ENCODE measurements around the gene COL20A1. TPM values are rescaled to one million over a fixed set of nuclear protein-coding genes. Genes with fewer than 3 reads are reported as not detected.

Gene COL20A1
- total RNA-seq, 1 donor from 2014 or later = not detected

GRCh38 chr20:63273059-63273579 is 19.9 kb upstream of the COL20A1 start:
- no peak for DNase-seq (ENCODE audit: extremely low spot score in 2 of 2)
- H3K4me3 ChIP-seq = peak overlapping the region; percentile 87 to 97
- no peaks in the 10 kb centered on the region for H3K9me3 ChIP-seq
- H3K36me3 ChIP-seq = peaks cover 0 to 19% of the 10 kb centered on the region in 2 donors
- no peak for TF ChIP-seq POLR2AphosphoS5 (IDR thresholded peaks at IDR 0.05; ENCODE audit: insufficient read depth in 1 of 2, low read depth in 1 of 2)
- TF ChIP-seq CTCF (IDR thresholded peaks at IDR 0.05) = no peak
- TF ChIP-seq POLR2A (IDR thresholded peaks at IDR 0.05) = no peak
- H3K27ac ChIP-seq = peak overlapping the region; percentile 53
- intact Hi-C loops (cut with DNase I) = no loop called here
- H3K4me1 ChIP-seq = peaks cover 27% of the 10 kb centered on the region
- no peaks in the 10 kb centered on the region for H3K27me3 ChIP-seq

GRCh38 chr20:63273635-63274380 is 19.2 kb upstream of the COL20A1 start:
- intact Hi-C loops (cut with DNase I) = no loop called here
- peaks cover 27% of the 10 kb centered on the region for H3K4me1 ChIP-seq
- H3K27me3 ChIP-seq = no peaks in the 10 kb centered on the region
- H3K9me3 ChIP-seq = no peaks in the 10 kb centered on the region
- H3K4me3 ChIP-seq = peak overlapping the region; percentile 87 to 97
- peaks cover 0 to 26% of the 10 kb centered on the region in 2 donors for H3K36me3 ChIP-seq
- H3K27ac ChIP-seq = no peak overlapping the region
- no peak for DNase-seq (ENCODE audit: extremely low spot score in 2 of 2)
- no peak for TF ChIP-seq CTCF (IDR thresholded peaks at IDR 0.05)
- no peak for TF ChIP-seq POLR2AphosphoS5 (IDR thresholded peaks at IDR 0.05; ENCODE audit: insufficient read depth in 1 of 2, low read depth in 1 of 2)
- no peak for TF ChIP-seq POLR2A (IDR thresholded peaks at IDR 0.05)

GRCh38 chr20:63274381-63275228 is 18.4 kb upstream of the COL20A1 start:
- no peak overlapping the region for H3K27ac ChIP-seq
- intact Hi-C loops (cut with DNase I) = no loop called here
- no peak for DNase-seq (ENCODE audit: extremely low spot score in 2 of 2)
- peak overlapping the region; percentile 87 to 97 for H3K4me3 ChIP-seq
- peaks cover 0 to 34% of the 10 kb centered on the region in 2 donors for H3K36me3 ChIP-seq
- no peak for TF ChIP-seq POLR2A (IDR thresholded peaks at IDR 0.05)
- TF ChIP-seq CTCF (IDR thresholded peaks at IDR 0.05) = no peak
- no peak for TF ChIP-seq POLR2AphosphoS5 (IDR thresholded peaks at IDR 0.05; ENCODE audit: insufficient read depth in 1 of 2, low read depth in 1 of 2)
- no peaks in the 10 kb centered on the region for H3K27me3 ChIP-seq
- peaks cover 27% of the 10 kb centered on the region for H3K4me1 ChIP-seq
- H3K9me3 ChIP-seq = no peaks in the 10 kb centered on the region

GRCh38 chr20:63275825-63276224 is 17.2 kb upstream of the COL20A1 start:
- Histone ChIP-seq H3K36me3 (peaks cover 0 to 44% of the 10 kb centered on the region in 2 donors), H3K9me3 (no peaks in the 10 kb centered on the region), H3K27ac (no peak overlapping the region), H3K4me3 (no peak overlapping the region), H3K27me3 (no peaks in the 10 kb centered on the region), H3K4me1 (peaks cover 27% of the 10 kb centered on the region)
- TF ChIP-seq POLR2A (IDR thresholded peaks at IDR 0.05) (no peak), CTCF (IDR thresholded peaks at IDR 0.05) (no peak), POLR2AphosphoS5 (IDR thresholded peaks at IDR 0.05; ENCODE audit: insufficient read depth in 1 of 2, low read depth in 1 of 2) (no peak)
- DNase-seq (ENCODE audit: extremely low spot score in 2 of 2) = no peak
- intact Hi-C loops (cut with DNase I) = no loop called here

Measured in vagina (tissue), 2 donors.